Natural killer cell (primary cell): ENCODE data around the gene SLC36A2. TPM values are rescaled to one million over a fixed set of nuclear protein-coding genes. Genes with fewer than 3 reads are reported as not detected.
A peak's percentile ranks its signal among the peaks of the same experiment; 100 is the strongest.

Experiments used
- ATAC-seq, 3 donors: fragments of 150-1000 bp in 2 of 3; fragments of 200-7000 bp in 1 of 3; cut with Tn5 transposase; 1 replicate in 1 of 3; 2 replicates in 2 of 3; pipeline ENCODE4 v1.10.0; 2021; ENCODE audit warnings: mild to moderate bottlenecking in 2 of 3, moderate library complexity in 2 of 3
- DNase-seq, 2 donors: peaks; one replicate each; pipeline versions ENCODE4 v3.0.0 to v3.0.0-alpha.2; 2013 to 2021; ENCODE audit warnings: mixed read lengths in 1 of 2
- H3K27ac ChIP-seq: one replicate; pipeline ENCODE4 v1.5.1; 2013; ENCODE audit warnings: mild to moderate bottlenecking, low read length
- H3K27me3 ChIP-seq: one replicate; pipeline ENCODE4 v1.6.1; 2013; ENCODE audit warnings: low read length; ENCODE audit not compliant: control insufficient read depth, insufficient read depth
- H3K36me3 ChIP-seq: one replicate; pipeline ENCODE4 v1.6.1; 2013; ENCODE audit warnings: low read length; ENCODE audit not compliant: control insufficient read depth, insufficient read depth
- H3K4me1 ChIP-seq: one replicate; pipeline ENCODE4 v1.6.1; 2013; ENCODE audit warnings: low read length; ENCODE audit not compliant: control insufficient read depth, insufficient read depth
- H3K4me3 ChIP-seq: one replicate; pipeline ENCODE4 v1.5.1; 2013; ENCODE audit warnings: low read length
- H3K9me3 ChIP-seq: one replicate; pipeline ENCODE4 v1.6.1; 2013; ENCODE audit warnings: low read length; ENCODE audit not compliant: control insufficient read depth, insufficient read depth
- H3K27ac Mint-ChIP-seq, 2 donors: one replicate each; pipeline ENCODE4 v1.8.0; 2022; ENCODE audit warnings: mild to moderate bottlenecking in 2 of 2, mixed read lengths in 2 of 2, moderate library complexity in 1 of 2
- H3K27me3 Mint-ChIP-seq, 2 donors: one replicate each; pipeline ENCODE4 v1.8.0; 2022; ENCODE audit warnings: low read depth in 2 of 2, mixed read lengths in 2 of 2
- H3K36me3 Mint-ChIP-seq: one replicate; pipeline ENCODE4 v1.8.0; 2022; ENCODE audit warnings: mixed read lengths
- H3K4me1 Mint-ChIP-seq, 2 donors: one replicate each; pipeline ENCODE4 v1.8.0; 2022; ENCODE audit warnings: mixed read lengths in 2 of 2
- H3K4me3 Mint-ChIP-seq: one replicate; pipeline ENCODE4 v1.8.0; 2022; ENCODE audit warnings: mild to moderate bottlenecking, moderate library complexity, mixed read lengths
- H3K9me3 Mint-ChIP-seq, 2 donors: one replicate each; pipeline ENCODE4 v1.8.0; 2022; ENCODE audit warnings: mixed read lengths in 2 of 2
- WGBS: methylation state at CpG from one replicate; pipeline ENCODE4 v1.1.7; 2013; ENCODE audit warnings: missing lambda C conversion rate; ENCODE audit not compliant: insufficient coverage; 5-methylcytosine and 5-hydroxymethylcytosine counted together
- intact Hi-C: fragments of 100-400 bp; cut with micrococcal nuclease; formaldehyde crosslinking; loops from one replicate; pipeline ENCODE4 v1.14.2; 2022
- total RNA-seq, 4 donors: library from RNA; stranded (reverse); fragments of 120-200 nt in 1 of 4; gene quantifications; one replicate each; pipeline versions ENCODE4 v1.2.3 to v1.2.4, GENCODE V29; 2013 to 2022
- TF ChIP-seq, protein P1 (sequence below): fragments of 200-600 bp; IDR thresholded peaks from one replicate; pipeline ENCODE4 v1.8.0; 2022; ENCODE audit warnings: antibody characterized with exemption

Gene SLC36A2
- total RNA-seq, 3 donors from 2014 or later (not counting 1 experiment from before 2014, with no cell fraction given): not detected

DNA sequence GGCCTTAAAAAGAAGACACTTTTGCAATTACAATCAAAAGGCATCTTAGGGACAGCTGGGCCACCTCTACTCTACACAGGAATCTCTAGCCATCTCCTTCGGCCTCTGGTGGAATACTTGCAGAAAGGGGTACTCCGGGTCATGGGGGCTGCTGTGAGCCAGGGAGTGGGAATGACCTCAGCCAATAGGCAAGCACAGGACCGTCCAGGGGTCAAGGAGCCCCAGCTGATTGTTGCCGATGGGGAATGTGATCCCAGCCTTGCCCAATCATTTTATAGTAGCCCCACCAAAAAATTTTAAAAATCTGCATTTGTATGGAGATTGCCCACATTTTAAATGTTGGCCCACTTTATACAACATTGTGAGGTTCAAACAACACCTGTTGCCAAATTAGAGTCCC, 26.9 kb downstream of the SLC36A2 start:
- DNase-seq (no peak), ATAC-seq (no peak)
- H3K4me1 Mint-ChIP-seq: no peaks in the 10 kb centered on the region
- H3K27me3 ChIP-seq: peaks cover 3% of the 10 kb centered on the region
- intact Hi-C loops: no loop called here
- H3K4me1 ChIP-seq: no peaks in the 10 kb centered on the region
- no peaks in the 10 kb centered on the region for H3K36me3 Mint-ChIP-seq
- H3K36me3 ChIP-seq: no peaks in the 10 kb centered on the region
- TF ChIP-seq, protein P1, sequence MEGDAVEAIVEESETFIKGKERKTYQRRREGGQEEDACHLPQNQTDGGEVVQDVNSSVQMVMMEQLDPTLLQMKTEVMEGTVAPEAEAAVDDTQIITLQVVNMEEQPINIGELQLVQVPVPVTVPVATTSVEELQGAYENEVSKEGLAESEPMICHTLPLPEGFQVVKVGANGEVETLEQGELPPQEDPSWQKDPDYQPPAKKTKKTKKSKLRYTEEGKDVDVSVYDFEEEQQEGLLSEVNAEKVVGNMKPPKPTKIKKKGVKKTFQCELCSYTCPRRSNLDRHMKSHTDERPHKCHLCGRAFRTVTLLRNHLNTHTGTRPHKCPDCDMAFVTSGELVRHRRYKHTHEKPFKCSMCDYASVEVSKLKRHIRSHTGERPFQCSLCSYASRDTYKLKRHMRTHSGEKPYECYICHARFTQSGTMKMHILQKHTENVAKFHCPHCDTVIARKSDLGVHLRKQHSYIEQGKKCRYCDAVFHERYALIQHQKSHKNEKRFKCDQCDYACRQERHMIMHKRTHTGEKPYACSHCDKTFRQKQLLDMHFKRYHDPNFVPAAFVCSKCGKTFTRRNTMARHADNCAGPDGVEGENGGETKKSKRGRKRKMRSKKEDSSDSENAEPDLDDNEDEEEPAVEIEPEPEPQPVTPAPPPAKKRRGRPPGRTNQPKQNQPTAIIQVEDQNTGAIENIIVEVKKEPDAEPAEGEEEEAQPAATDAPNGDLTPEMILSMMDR: no peak
- H3K4me3 ChIP-seq: no peak overlapping the region
- no peak overlapping the region for H3K27ac ChIP-seq
- H3K9me3 Mint-ChIP-seq: no peaks in the 10 kb centered on the region
- WGBS: 84% methylated on average over 4 of the region's 4 CpGs
- H3K4me3 Mint-ChIP-seq: no peak overlapping the region
- no peak overlapping the region for H3K27ac Mint-ChIP-seq
- H3K9me3 ChIP-seq: no peaks in the 10 kb centered on the region
- H3K27me3 Mint-ChIP-seq: peaks cover 0 to 11% of the 10 kb centered on the region in 2 donors

DNA sequence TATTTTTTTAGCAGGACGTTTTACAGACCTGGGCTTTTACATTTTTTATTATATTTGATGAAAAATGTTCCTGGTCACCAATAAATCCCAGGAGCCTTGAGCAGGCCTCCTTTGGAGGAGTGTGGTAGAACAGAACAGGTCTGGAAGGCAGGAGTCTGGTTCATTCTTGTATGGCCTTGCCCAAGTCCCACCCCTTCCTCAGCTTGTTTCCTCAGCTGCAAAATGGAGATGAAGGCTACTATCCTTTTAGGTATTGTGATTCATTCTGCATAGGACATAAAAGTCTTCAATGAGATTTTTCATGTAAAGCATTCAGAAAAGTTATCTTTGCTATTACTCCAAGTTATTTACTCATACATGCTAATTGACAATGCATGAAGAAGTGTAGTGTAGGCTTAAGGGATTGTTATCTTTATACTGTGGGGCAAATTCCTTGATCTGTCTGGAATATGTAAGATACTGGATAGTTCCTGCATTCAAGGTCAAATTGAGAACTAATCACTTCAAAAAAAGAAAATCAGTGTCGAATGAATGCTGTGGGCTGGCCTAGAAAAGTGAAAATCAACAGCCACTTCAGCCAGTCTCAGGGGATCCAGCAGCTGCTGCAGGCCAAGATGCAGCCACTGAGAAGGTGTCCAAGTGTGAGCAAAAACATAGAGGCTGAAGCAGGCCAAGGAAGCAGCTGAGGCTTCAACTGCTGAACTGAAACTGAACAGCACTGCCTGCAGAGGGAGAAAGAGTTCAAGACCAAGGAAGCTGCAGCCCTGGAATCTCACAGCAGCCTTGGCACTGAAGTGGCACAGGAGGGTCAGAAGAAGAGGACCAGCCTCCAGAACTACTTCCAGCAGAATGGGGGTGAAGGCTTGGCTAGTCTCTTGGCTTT, 28.3 kb downstream of the SLC36A2 start:
- Histone ChIP-seq H3K9me3 (no peaks in the 10 kb centered on the region), H3K4me3 (no peak overlapping the region), H3K36me3 (no peaks in the 10 kb centered on the region), H3K4me1 (no peaks in the 10 kb centered on the region), H3K27me3 (peaks cover 3% of the 10 kb centered on the region), H3K27ac (no peak overlapping the region)
- Mint-ChIP-seq H3K4me3 (no peak overlapping the region), H3K36me3 (no peaks in the 10 kb centered on the region), H3K27me3 (peaks cover 0 to 11% of the 10 kb centered on the region in 2 donors), H3K4me1 (no peaks in the 10 kb centered on the region), H3K27ac (no peak overlapping the region), H3K9me3 (no peaks in the 10 kb centered on the region)
- TF ChIP-seq, protein P1: no peak
- intact Hi-C loops: no loop called here
- DNase-seq (peak in 1 of 2 donors; percentile 7), ATAC-seq (no peak)
- WGBS: 71% methylated on average over 2 of the region's 2 CpGs

DNA sequence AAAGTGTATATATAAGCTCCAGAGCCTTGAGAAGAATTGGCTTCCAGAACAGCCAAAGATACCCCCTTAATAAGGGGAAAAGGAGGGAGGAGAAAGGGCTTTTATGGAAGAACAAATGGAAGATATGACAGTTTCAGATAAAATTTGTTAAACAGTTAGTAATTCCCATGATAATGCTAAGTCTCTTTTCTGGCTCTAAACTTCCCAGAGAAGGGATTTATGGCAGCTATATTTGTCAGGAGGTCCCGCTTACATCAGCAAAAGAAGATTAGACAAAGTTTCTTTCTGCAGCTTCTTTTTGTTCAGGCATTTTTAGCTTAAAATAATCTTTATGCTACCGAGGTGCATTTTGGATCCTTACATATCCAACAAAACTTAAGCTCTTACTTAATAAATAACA, 29.5 kb downstream of the SLC36A2 start:
- no peaks in the 10 kb centered on the region for H3K4me1 ChIP-seq
- TF ChIP-seq, protein P1: no peak
- H3K27me3 ChIP-seq: peaks cover 3% of the 10 kb centered on the region
- 68% methylated on average over 2 of the region's 2 CpGs for WGBS
- no peak for ATAC-seq
- no peaks in the 10 kb centered on the region for H3K4me1 Mint-ChIP-seq
- H3K4me3 Mint-ChIP-seq: no peak overlapping the region
- intact Hi-C loops: no loop called here
- no peaks in the 10 kb centered on the region for H3K36me3 ChIP-seq
- H3K27ac Mint-ChIP-seq: no peak overlapping the region
- H3K36me3 Mint-ChIP-seq: no peaks in the 10 kb centered on the region
- DNase-seq: no peak
- peaks cover 0 to 12% of the 10 kb centered on the region in 2 donors for H3K27me3 Mint-ChIP-seq
- no peak overlapping the region for H3K27ac ChIP-seq
- H3K9me3 Mint-ChIP-seq: no peaks in the 10 kb centered on the region
- H3K9me3 ChIP-seq: no peaks in the 10 kb centered on the region
- H3K4me3 ChIP-seq: no peak overlapping the region
